Measurements from ENCODE around the gene GLIS1.

Gene GLIS1

GRCh38 chr1:53685272-53686051, 53.5 kb downstream of the GLIS1 start:
- ATAC-seq (replicated peaks; ENCODE audit: extremely low read depth, poor library complexity, severe bottlenecking) (no peak), DNase-seq (ENCODE audit: low spot score in 2 of 2) (no peak)
- Mint-ChIP-seq H3K4me1 (peaks cover 6% of the 10 kb centered on the region), H3K36me3 (ENCODE audit: insufficient read depth) (no peaks in the 10 kb centered on the region), H3K9me3 (no peaks in the 10 kb centered on the region), H3K4me3 (no peak overlapping the region), H3K27ac (ENCODE audit: low read depth) (peak overlapping the region; percentile 45), H3K27me3 (peaks cover 23% of the 10 kb centered on the region)

- Mint-ChIP-seq H3K9me3 (no peaks in the 10 kb centered on the region), H3K4me1 (peaks cover 6% of the 10 kb centered on the region), H3K36me3 (ENCODE audit: insufficient read depth) (no peaks in the 10 kb centered on the region), H3K27ac (ENCODE audit: low read depth) (no peak overlapping the region), H3K4me3 (no peak overlapping the region), H3K27me3 (peaks cover 23% of the 10 kb centered on the region)
- no peak for ATAC-seq (replicated peaks; ENCODE audit: extremely low read depth, poor library complexity, severe bottlenecking)
- no peak for DNase-seq (ENCODE audit: low spot score in 2 of 2)
These were observed 54.2 kb downstream of the GLIS1 start for GRCh38 chr1:53684741-53685140.

GRCh38 chr1:53683986-53684740, 54.8 kb downstream of the GLIS1 start:
- no peaks in the 10 kb centered on the region for H3K36me3 Mint-ChIP-seq (ENCODE audit: insufficient read depth)
- peaks cover 23% of the 10 kb centered on the region for H3K27me3 Mint-ChIP-seq
- DNase-seq (ENCODE audit: low spot score in 2 of 2), result no peak
- no peak overlapping the region for H3K27ac Mint-ChIP-seq (ENCODE audit: low read depth)
- H3K9me3 Mint-ChIP-seq, result no peaks in the 10 kb centered on the region
- H3K4me3 Mint-ChIP-seq, result no peak overlapping the region
- ATAC-seq (replicated peaks; ENCODE audit: extremely low read depth, poor library complexity, severe bottlenecking), result no peak
- H3K4me1 Mint-ChIP-seq, result peaks cover 6% of the 10 kb centered on the region

GRCh38 chr1:53682881-53683280, 56.1 kb downstream of the GLIS1 start:
- Mint-ChIP-seq H3K4me3 (no peak overlapping the region), H3K27ac (ENCODE audit: low read depth) (no peak overlapping the region), H3K9me3 (no peaks in the 10 kb centered on the region), H3K4me1 (peaks cover 6% of the 10 kb centered on the region), H3K27me3 (peaks cover 23% of the 10 kb centered on the region), H3K36me3 (ENCODE audit: insufficient read depth) (no peaks in the 10 kb centered on the region)
- no peak for DNase-seq (ENCODE audit: low spot score in 2 of 2)
- ATAC-seq (replicated peaks; ENCODE audit: extremely low read depth, poor library complexity, severe bottlenecking), result no peak

GRCh38 chr1:53681977-53682685, 56.8 kb downstream of the GLIS1 start:
- H3K9me3 Mint-ChIP-seq, result no peaks in the 10 kb centered on the region
- ATAC-seq (replicated peaks; ENCODE audit: extremely low read depth, poor library complexity, severe bottlenecking), result peak; percentile 64
- H3K4me1 Mint-ChIP-seq, result peaks cover 6% of the 10 kb centered on the region
- H3K27ac Mint-ChIP-seq (ENCODE audit: low read depth), result no peak overlapping the region
- peaks cover 23% of the 10 kb centered on the region for H3K27me3 Mint-ChIP-seq
- H3K4me3 Mint-ChIP-seq, result no peak overlapping the region
- H3K36me3 Mint-ChIP-seq (ENCODE audit: insufficient read depth), result no peaks in the 10 kb centered on the region
- DNase-seq (ENCODE audit: low spot score in 2 of 2), result peak; percentile 32 to 33

- Mint-ChIP-seq H3K36me3 (ENCODE audit: insufficient read depth) (no peaks in the 10 kb centered on the region), H3K9me3 (no peaks in the 10 kb centered on the region), H3K4me3 (no peak overlapping the region), H3K27ac (ENCODE audit: low read depth) (no peak overlapping the region), H3K4me1 (peaks cover 6% of the 10 kb centered on the region), H3K27me3 (peaks cover 18% of the 10 kb centered on the region)
- DNase-seq (ENCODE audit: low spot score in 2 of 2) (no peak), ATAC-seq (replicated peaks; ENCODE audit: extremely low read depth, poor library complexity, severe bottlenecking) (peak; percentile 10)
These were observed 57.5 kb downstream of the GLIS1 start for GRCh38 chr1:53681351-53681976.

GRCh38 chr1:53680868-53681267, 58.1 kb downstream of the GLIS1 start:
- no peaks in the 10 kb centered on the region for H3K9me3 Mint-ChIP-seq
- peaks cover 6% of the 10 kb centered on the region for H3K4me1 Mint-ChIP-seq
- ATAC-seq (replicated peaks; ENCODE audit: extremely low read depth, poor library complexity, severe bottlenecking) (no peak), DNase-seq (ENCODE audit: low spot score in 2 of 2) (no peak)
- no peak overlapping the region for H3K4me3 Mint-ChIP-seq
- no peaks in the 10 kb centered on the region for H3K36me3 Mint-ChIP-seq (ENCODE audit: insufficient read depth)
- peaks cover 12% of the 10 kb centered on the region for H3K27me3 Mint-ChIP-seq
- H3K27ac Mint-ChIP-seq (ENCODE audit: low read depth), result no peak overlapping the region

- no peak for DNase-seq (ENCODE audit: low spot score in 2 of 2)
- Mint-ChIP-seq H3K27me3 (no peaks in the 10 kb centered on the region), H3K9me3 (no peaks in the 10 kb centered on the region), H3K36me3 (ENCODE audit: insufficient read depth) (no peaks in the 10 kb centered on the region), H3K27ac (ENCODE audit: low read depth) (no peak overlapping the region), H3K4me3 (no peak overlapping the region), H3K4me1 (peaks cover 6% of the 10 kb centered on the region)
- ATAC-seq (replicated peaks; ENCODE audit: extremely low read depth, poor library complexity, severe bottlenecking), result no peak
These were observed 59.8 kb downstream of the GLIS1 start for GRCh38 chr1:53678938-53679825.

- no peaks in the 10 kb centered on the region for H3K27me3 Mint-ChIP-seq
- H3K27ac Mint-ChIP-seq (ENCODE audit: low read depth), result no peak overlapping the region
- H3K4me1 Mint-ChIP-seq, result peaks cover 6% of the 10 kb centered on the region
These were observed 60.5 kb downstream of the GLIS1 start for GRCh38 chr1:53678507-53678906.

GRCh38 chr1:53678046-53678445, 60.9 kb downstream of the GLIS1 start:
- no peak overlapping the region for H3K27ac Mint-ChIP-seq (ENCODE audit: low read depth)
- DNase-seq (ENCODE audit: low spot score in 2 of 2) (no peak), ATAC-seq (replicated peaks; ENCODE audit: extremely low read depth, poor library complexity, severe bottlenecking) (no peak)
- H3K9me3 Mint-ChIP-seq, result no peaks in the 10 kb centered on the region
- H3K36me3 Mint-ChIP-seq (ENCODE audit: insufficient read depth), result no peaks in the 10 kb centered on the region
- no peak overlapping the region for H3K4me3 Mint-ChIP-seq
- H3K27me3 Mint-ChIP-seq, result no peaks in the 10 kb centered on the region
- peaks cover 6% of the 10 kb centered on the region for H3K4me1 Mint-ChIP-seq

More at GRCh38 chr1:53678507-53678906, 60.5 kb downstream of the GLIS1 start:
- no peaks in the 10 kb centered on the region for H3K36me3 Mint-ChIP-seq (ENCODE audit: insufficient read depth)
- no peak for ATAC-seq (replicated peaks; ENCODE audit: extremely low read depth, poor library complexity, severe bottlenecking)
- no peaks in the 10 kb centered on the region for H3K9me3 Mint-ChIP-seq
- H3K4me3 Mint-ChIP-seq, result no peak overlapping the region
- DNase-seq (ENCODE audit: low spot score in 2 of 2), result no peak

- ATAC-seq (replicated peaks; ENCODE audit: extremely low read depth, poor library complexity, severe bottlenecking), result no peak
- Mint-ChIP-seq H3K4me3 (no peak overlapping the region), H3K4me1 (peaks cover 6% of the 10 kb centered on the region), H3K27me3 (no peaks in the 10 kb centered on the region), H3K36me3 (ENCODE audit: insufficient read depth) (no peaks in the 10 kb centered on the region), H3K9me3 (no peaks in the 10 kb centered on the region), H3K27ac (ENCODE audit: low read depth) (no peak overlapping the region)
- no peak for DNase-seq (ENCODE audit: low spot score in 2 of 2)
These were observed 61.5 kb downstream of the GLIS1 start for GRCh38 chr1:53677486-53677885.

All from central memory CD8-positive, alpha-beta T cell (primary cell).